HG02610 (cell line): ENCODE data around the gene CDKN1C.

Experiments
- ATAC-seq: cut with Tn5 transposase; IDR thresholded peaks from one replicate; pipeline ENCODE4 v1.9.1; 2021; ENCODE audit warnings: mild to moderate bottlenecking, moderate library complexity; ENCODE audit not compliant: unreplicated experiment

CDKN1C gene

DNA sequence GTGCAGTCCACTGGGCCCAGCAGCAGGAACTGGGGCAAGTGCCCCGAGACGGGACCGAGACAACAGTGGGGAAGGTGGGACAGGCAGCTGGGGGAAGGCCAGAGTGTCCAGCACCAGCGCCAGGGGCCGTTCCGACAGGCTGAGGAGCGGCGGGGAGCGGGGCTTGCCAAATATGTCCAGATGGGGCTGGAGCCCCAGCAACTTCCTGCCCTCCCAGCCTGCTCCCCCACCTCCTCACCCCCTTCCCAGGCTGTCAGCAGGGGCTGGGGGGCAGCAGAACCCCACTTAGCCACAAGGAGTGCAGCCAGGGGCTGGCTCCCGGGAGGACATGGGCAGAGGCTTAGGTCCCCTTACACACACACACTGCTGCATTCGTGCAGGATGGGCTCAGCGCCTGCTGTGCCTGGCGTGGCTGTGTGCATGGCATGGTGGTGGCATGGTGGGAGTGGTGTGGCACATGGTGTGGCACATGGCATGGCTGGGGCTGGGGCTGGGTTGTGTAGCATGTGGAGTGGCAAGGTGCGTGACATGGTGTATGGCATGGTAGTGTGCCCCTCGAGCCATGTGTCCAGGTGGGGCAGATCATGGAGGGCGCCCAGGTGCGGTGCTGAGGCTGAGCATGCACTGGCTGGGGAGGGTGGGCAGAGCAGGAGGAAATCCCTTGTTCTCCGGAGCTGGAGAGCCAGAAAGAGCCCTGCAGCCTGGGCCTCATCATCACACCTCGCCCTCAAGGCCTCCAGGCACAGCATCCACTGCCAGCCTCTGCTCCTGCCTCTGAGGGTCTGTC is 51.7 kb downstream of the CDKN1C start:
- no peak for ATAC-seq
